Measurements from ENCODE around the gene HACD1.
"Not testable (repeated sequence)": the region's sequence is repeated elsewhere in the genome, so short reads cannot be mapped to it uniquely, and the experiment has no call there.

Gene HACD1

DNA sequence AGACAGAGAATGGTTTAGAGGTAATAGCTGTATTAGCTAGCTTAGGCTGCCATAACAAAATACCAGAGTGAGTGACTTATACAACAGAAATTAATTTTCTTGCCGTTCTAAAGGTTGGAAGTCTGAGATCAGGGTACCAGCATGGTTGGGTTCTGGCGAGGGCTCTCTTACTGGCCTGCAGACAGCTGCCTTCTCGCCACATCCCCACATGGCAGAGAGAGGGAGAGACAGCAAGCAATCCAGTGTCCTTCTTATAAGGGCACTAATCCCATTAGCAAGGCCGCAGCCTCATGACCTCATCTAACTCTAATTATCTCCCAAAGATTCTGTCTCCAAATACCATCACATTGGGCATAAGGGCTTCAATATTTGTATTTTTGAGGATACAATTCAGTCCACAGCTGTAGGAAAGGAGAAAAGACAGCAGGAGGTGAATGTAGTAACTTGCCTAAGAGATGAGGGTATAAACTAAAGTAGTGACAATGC lies 23.2 kb upstream of the HACD1 start:
- no peaks in the 10 kb centered on the region for H3F3A ChIP-seq (ENCODE audit: low read depth)
- H4K20me1 ChIP-seq (ENCODE audit: insufficient read depth, low read length, poor library complexity, severe bottlenecking), result peaks cover 19% of the 10 kb centered on the region
- H3K27me3 ChIP-seq (ENCODE audit: insufficient read depth, low read length, poor library complexity, severe bottlenecking), result no peaks in the 10 kb centered on the region
- no peaks in the 10 kb centered on the region for H3K9me2 ChIP-seq (replicated peaks; ENCODE audit: low read depth, low read length)
- peaks cover 27% of the 10 kb centered on the region for H3K4me1 ChIP-seq (ENCODE audit: insufficient read depth, low read length, poor library complexity, severe bottlenecking)
- TF ChIP-seq, protein P1, sequence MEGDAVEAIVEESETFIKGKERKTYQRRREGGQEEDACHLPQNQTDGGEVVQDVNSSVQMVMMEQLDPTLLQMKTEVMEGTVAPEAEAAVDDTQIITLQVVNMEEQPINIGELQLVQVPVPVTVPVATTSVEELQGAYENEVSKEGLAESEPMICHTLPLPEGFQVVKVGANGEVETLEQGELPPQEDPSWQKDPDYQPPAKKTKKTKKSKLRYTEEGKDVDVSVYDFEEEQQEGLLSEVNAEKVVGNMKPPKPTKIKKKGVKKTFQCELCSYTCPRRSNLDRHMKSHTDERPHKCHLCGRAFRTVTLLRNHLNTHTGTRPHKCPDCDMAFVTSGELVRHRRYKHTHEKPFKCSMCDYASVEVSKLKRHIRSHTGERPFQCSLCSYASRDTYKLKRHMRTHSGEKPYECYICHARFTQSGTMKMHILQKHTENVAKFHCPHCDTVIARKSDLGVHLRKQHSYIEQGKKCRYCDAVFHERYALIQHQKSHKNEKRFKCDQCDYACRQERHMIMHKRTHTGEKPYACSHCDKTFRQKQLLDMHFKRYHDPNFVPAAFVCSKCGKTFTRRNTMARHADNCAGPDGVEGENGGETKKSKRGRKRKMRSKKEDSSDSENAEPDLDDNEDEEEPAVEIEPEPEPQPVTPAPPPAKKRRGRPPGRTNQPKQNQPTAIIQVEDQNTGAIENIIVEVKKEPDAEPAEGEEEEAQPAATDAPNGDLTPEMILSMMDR (conservative IDR thresholded peaks at IDR 0.05; ENCODE audit: low read length), result no peak
- no peak for TF ChIP-seq EZH2phosphoT487 (IDR thresholded peaks at IDR 0.05; ENCODE audit: borderline replicate concordance)
- H3K9me3 ChIP-seq (ENCODE audit: insufficient read depth, low read depth, low read length), result no peaks in the 10 kb centered on the region
- H2AFZ ChIP-seq (ENCODE audit: low read length), result no peak overlapping the region
- no peaks in the 10 kb centered on the region for H3K36me3 ChIP-seq (ENCODE audit: insufficient read depth, low read length)
- H3K4me3 ChIP-seq (ENCODE audit: low read length, poor library complexity, severe bottlenecking), result no peak overlapping the region
- H3K4me2 ChIP-seq (ENCODE audit: low read depth, low read length, poor library complexity, severe bottlenecking), result no peak overlapping the region
- no peak overlapping the region for H3K9ac ChIP-seq (ENCODE audit: low read depth, low read length, poor library complexity, severe bottlenecking)
- peaks cover 41% of the 10 kb centered on the region for H3K79me2 ChIP-seq (ENCODE audit: insufficient read depth, low read length)

DNA sequence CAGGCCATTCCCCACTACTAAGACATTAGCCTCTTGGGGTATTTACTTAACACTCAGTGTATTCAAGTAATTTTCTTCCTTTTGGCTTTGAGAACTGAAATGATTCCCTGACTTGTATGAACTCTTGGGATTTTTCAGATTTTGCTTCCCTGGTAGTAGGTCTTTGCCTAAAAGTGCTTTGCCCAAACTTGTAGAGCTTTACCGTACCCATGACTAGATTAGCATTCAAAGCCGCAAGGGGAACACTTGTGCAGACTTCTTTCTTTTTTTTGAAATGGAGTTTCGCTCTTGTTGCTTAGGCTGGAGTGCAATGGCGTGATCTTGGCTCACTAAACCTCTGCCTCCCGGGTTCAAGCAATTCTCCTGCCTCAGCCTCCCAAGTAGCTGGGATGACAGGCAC lies 20.7 kb upstream of the HACD1 start:
- H3K79me2 ChIP-seq (ENCODE audit: insufficient read depth, low read length), result peaks cover 18% of the 10 kb centered on the region

GRCh38 chr10:17633353-17633752 lies 16.2 kb upstream of the HACD1 start:
- Histone ChIP-seq H3K9ac (ENCODE audit: low read depth, low read length, poor library complexity, severe bottlenecking) (no peak overlapping the region), H3K4me2 (ENCODE audit: low read depth, low read length, poor library complexity, severe bottlenecking) (no peak overlapping the region), H3K4me3 (ENCODE audit: low read length, poor library complexity, severe bottlenecking) (no peak overlapping the region), H3K9me3 (ENCODE audit: insufficient read depth, low read depth, low read length) (no peaks in the 10 kb centered on the region), H3F3A (ENCODE audit: low read depth) (no peaks in the 10 kb centered on the region), H3K79me2 (ENCODE audit: insufficient read depth, low read length) (no peaks in the 10 kb centered on the region), H3K27me3 (ENCODE audit: insufficient read depth, low read length, poor library complexity, severe bottlenecking) (no peaks in the 10 kb centered on the region), H3K36me3 (ENCODE audit: insufficient read depth, low read length) (no peaks in the 10 kb centered on the region), H3K9me2 (replicated peaks; ENCODE audit: low read depth, low read length) (no peaks in the 10 kb centered on the region), H2AFZ (ENCODE audit: low read length) (no peak overlapping the region), H3K4me1 (ENCODE audit: insufficient read depth, low read length, poor library complexity, severe bottlenecking) (no peaks in the 10 kb centered on the region), H4K20me1 (ENCODE audit: insufficient read depth, low read length, poor library complexity, severe bottlenecking) (no peaks in the 10 kb centered on the region)
- TF ChIP-seq, protein P1 (conservative IDR thresholded peaks at IDR 0.05; ENCODE audit: low read length), result no peak
- TF ChIP-seq EZH2phosphoT487 (IDR thresholded peaks at IDR 0.05; ENCODE audit: borderline replicate concordance), result no peak

More for the DNA sequence above, 20.7 kb upstream of the HACD1 start:
- no peaks in the 10 kb centered on the region for H3K9me3 ChIP-seq (ENCODE audit: insufficient read depth, low read depth, low read length)
- no peak overlapping the region for H3K4me3 ChIP-seq (ENCODE audit: low read length, poor library complexity, severe bottlenecking)
- no peaks in the 10 kb centered on the region for H3F3A ChIP-seq (ENCODE audit: low read depth)
- no peak for TF ChIP-seq EZH2phosphoT487 (IDR thresholded peaks at IDR 0.05; ENCODE audit: borderline replicate concordance)
- TF ChIP-seq, protein P1 (conservative IDR thresholded peaks at IDR 0.05; ENCODE audit: low read length), result no peak
- no peak overlapping the region for H3K9ac ChIP-seq (ENCODE audit: low read depth, low read length, poor library complexity, severe bottlenecking)
- no peaks in the 10 kb centered on the region for H3K27me3 ChIP-seq (ENCODE audit: insufficient read depth, low read length, poor library complexity, severe bottlenecking)
- H3K4me2 ChIP-seq (ENCODE audit: low read depth, low read length, poor library complexity, severe bottlenecking), result no peak overlapping the region
- no peaks in the 10 kb centered on the region for H3K9me2 ChIP-seq (replicated peaks; ENCODE audit: low read depth, low read length)
- H3K4me1 ChIP-seq (ENCODE audit: insufficient read depth, low read length, poor library complexity, severe bottlenecking), result peaks cover 14% of the 10 kb centered on the region
- H4K20me1 ChIP-seq (ENCODE audit: insufficient read depth, low read length, poor library complexity, severe bottlenecking), result peaks cover under 1% of the 10 kb centered on the region
- H3K36me3 ChIP-seq (ENCODE audit: insufficient read depth, low read length), result no peaks in the 10 kb centered on the region
- no peak overlapping the region for H2AFZ ChIP-seq (ENCODE audit: low read length)

- H4K20me1 ChIP-seq (ENCODE audit: insufficient read depth, low read length, poor library complexity, severe bottlenecking); H3K9me2 ChIP-seq (replicated peaks; ENCODE audit: low read depth, low read length); H3K4me3 ChIP-seq (ENCODE audit: low read length, poor library complexity, severe bottlenecking); H3K4me1 ChIP-seq (ENCODE audit: insufficient read depth, low read length, poor library complexity, severe bottlenecking); H3K79me2 ChIP-seq (ENCODE audit: insufficient read depth, low read length); H2AFZ ChIP-seq (ENCODE audit: low read length); H3K36me3 ChIP-seq (ENCODE audit: insufficient read depth, low read length); H3K9ac ChIP-seq (ENCODE audit: low read depth, low read length, poor library complexity, severe bottlenecking); H3K9me3 ChIP-seq (ENCODE audit: insufficient read depth, low read depth, low read length); H3K27me3 ChIP-seq (ENCODE audit: insufficient read depth, low read length, poor library complexity, severe bottlenecking); H3K4me2 ChIP-seq (ENCODE audit: low read depth, low read length, poor library complexity, severe bottlenecking); H3F3A ChIP-seq (ENCODE audit: low read depth): not testable (repeated sequence)
Observed at GRCh38 chr10:17632590-17632989, 15.4 kb upstream of the HACD1 start.

Measured in Loucy (cell line).